ENCODE data around the gene BCL2L1.

The BCL2L1 gene

DNA sequence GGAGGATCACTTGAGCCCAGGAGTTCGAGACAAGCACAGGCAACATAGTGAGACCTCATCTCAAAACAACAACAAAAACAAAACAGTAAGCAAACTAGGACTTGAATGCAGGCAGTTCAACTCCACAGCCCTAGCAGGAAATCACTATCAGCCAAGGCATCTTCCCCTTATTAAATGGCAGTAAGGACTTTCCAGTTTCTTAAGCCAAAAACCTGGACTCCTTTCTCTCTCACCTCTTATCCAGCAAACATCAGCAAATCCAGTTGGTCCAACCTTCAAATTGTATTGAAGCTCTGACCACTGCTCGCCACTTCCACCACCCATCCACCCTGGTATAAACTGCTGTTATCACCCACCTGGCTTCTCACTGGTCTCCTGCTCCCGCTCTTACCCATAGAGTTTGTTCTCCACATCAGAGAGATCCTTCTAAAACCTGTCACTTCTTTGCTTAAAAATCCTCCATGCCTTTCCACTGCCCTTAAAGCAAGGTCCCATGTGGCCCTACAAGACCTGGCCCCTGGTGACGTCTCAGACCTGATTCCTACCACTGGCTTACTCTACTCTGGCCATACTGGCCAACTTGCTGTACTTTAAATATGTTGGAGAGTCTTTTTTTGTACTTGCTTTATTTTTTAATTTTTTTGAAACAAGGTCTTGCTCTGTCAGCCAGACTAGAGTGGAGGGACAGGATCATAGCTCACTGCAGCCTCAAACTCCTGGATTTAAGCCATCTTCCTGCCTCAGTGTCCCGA lies 27.6 kb downstream of the BCL2L1 start:
- Histone ChIP-seq H3K4me3 (ENCODE audit: low read length) (no peak overlapping the region), H3K9ac (ENCODE audit: low read depth, low read length) (peak overlapping the region; percentile 62), H3K27me3 (ENCODE audit: control insufficient read depth, insufficient read depth, low read length) (no peaks in the 10 kb centered on the region), H3K36me3 (ENCODE audit: insufficient read depth, low read length) (peaks cover 55% of the 10 kb centered on the region), H3K4me2 (ENCODE audit: low read length) (no peak overlapping the region), H3K4me1 (ENCODE audit: control insufficient read depth, insufficient read depth, low read length) (peaks cover 79% of the 10 kb centered on the region), H3K9me3 (replicated peaks; ENCODE audit: low read length) (no peaks in the 10 kb centered on the region)

- Histone ChIP-seq H3K9ac (ENCODE audit: low read depth, low read length) (no peak overlapping the region), H3K36me3 (ENCODE audit: insufficient read depth, low read length) (peaks cover 50% of the 10 kb centered on the region), H3K4me3 (ENCODE audit: low read length) (no peak overlapping the region), H3K27me3 (ENCODE audit: control insufficient read depth, insufficient read depth, low read length) (no peaks in the 10 kb centered on the region), H3K4me2 (ENCODE audit: low read length) (no peak overlapping the region), H3K9me3 (replicated peaks; ENCODE audit: low read length) (no peaks in the 10 kb centered on the region), H3K4me1 (ENCODE audit: control insufficient read depth, insufficient read depth, low read length) (peaks cover 72% of the 10 kb centered on the region)
Measured at GRCh38 chr20:31693987-31694661, 28.5 kb downstream of the BCL2L1 start.

DNA sequence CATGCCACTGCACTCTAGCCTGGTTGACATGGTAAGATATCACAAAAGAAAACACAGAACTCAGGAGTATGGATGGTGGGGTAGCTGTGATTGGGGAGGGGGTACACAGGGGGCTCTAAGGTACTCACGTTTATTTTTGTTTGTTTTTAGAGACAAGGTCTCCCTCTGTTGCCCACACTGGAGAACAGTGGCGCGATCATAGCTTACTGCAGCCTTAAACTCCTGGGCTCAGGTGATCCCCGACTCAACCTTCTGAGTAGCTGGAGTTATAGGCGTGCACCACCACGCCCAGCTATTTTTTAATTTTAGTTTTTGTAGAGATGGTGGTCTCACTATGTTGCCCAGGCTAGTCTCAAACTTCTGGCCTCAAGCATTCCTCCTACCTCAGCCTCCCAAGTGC lies 29.3 kb downstream of the BCL2L1 start:
- peaks cover 64% of the 10 kb centered on the region for H3K4me1 ChIP-seq (ENCODE audit: control insufficient read depth, insufficient read depth, low read length)
- H3K4me3 ChIP-seq (ENCODE audit: low read length), result no peak overlapping the region
- H3K36me3 ChIP-seq (ENCODE audit: insufficient read depth, low read length), result peaks cover 44% of the 10 kb centered on the region
- H3K9ac ChIP-seq (ENCODE audit: low read depth, low read length), result no peak overlapping the region
- H3K4me2 ChIP-seq (ENCODE audit: low read length), result no peak overlapping the region
- H3K9me3 ChIP-seq (replicated peaks; ENCODE audit: low read length), result no peaks in the 10 kb centered on the region
- H3K27me3 ChIP-seq (ENCODE audit: control insufficient read depth, insufficient read depth, low read length), result no peaks in the 10 kb centered on the region

DNA sequence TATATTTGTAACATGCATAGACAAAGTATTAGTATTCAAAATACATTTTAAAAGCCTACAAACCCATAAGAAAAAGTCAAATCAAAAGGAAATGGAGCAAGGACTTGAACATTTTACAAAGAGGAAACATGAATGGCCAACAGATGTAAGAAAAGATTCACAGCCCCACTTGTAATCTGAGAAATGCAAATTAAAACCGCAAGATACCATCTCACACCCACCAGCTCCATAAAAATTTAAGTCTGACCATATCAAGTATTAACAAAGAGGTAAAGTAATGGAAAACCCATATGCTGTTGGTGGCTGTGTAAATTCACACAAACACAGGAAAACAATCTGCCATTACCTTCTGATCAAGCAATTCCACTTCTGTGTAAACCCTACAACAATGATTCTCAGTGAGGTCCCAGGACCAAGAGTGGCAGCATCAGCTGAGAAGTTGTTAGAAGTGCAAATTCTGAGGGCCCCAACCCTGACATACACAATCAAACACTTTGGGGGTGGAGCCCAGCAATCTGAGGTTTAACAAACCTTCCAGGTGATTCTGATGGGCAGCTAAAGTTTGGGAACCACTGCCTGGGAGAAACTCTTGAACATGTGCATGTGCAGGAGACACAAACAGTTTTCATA lies 30.9 kb downstream of the BCL2L1 start:
- Histone ChIP-seq H3K4me3 (ENCODE audit: low read length) (no peak overlapping the region), H3K9ac (ENCODE audit: low read depth, low read length) (peak overlapping the region; percentile 41), H3K4me2 (ENCODE audit: low read length) (peak overlapping the region; percentile 10), H3K4me1 (ENCODE audit: control insufficient read depth, insufficient read depth, low read length) (peaks cover 52% of the 10 kb centered on the region), H3K27me3 (ENCODE audit: control insufficient read depth, insufficient read depth, low read length) (no peaks in the 10 kb centered on the region), H3K36me3 (ENCODE audit: insufficient read depth, low read length) (peaks cover 46% of the 10 kb centered on the region), H3K9me3 (replicated peaks; ENCODE audit: low read length) (no peaks in the 10 kb centered on the region)

GRCh38 chr20:31690124-31690666 lies 32.5 kb downstream of the BCL2L1 start:
- Histone ChIP-seq H3K4me2 (ENCODE audit: low read length) (no peak overlapping the region), H3K27me3 (ENCODE audit: control insufficient read depth, insufficient read depth, low read length) (no peaks in the 10 kb centered on the region), H3K9ac (ENCODE audit: low read depth, low read length) (no peak overlapping the region), H3K9me3 (replicated peaks; ENCODE audit: low read length) (no peaks in the 10 kb centered on the region), H3K36me3 (ENCODE audit: insufficient read depth, low read length) (peaks cover 55% of the 10 kb centered on the region), H3K4me3 (ENCODE audit: low read length) (no peak overlapping the region), H3K4me1 (ENCODE audit: control insufficient read depth, insufficient read depth, low read length) (peaks cover 44% of the 10 kb centered on the region)

DNA sequence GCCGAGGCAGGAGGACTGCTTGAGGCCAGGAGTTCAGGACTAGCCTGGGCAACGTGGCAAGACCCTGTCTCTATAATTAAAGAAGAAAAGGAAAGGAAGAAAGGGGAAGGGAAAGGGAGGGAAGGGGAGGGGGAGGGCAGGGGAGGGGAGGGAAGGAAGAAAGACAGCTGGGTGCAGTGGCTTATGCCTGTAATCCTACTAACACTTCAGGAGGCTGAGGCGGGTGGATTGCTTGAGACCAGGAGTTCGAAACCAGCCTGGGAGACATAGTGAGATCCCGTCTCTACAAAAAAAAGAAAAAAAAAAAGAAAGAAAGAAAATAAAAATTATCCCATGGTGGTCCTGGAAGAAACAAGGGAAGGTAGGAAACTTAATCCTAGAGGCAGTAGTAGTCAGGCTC lies 33.5 kb downstream of the BCL2L1 start:
- Histone ChIP-seq H3K27me3 (ENCODE audit: control insufficient read depth, insufficient read depth, low read length) (no peaks in the 10 kb centered on the region), H3K4me1 (ENCODE audit: control insufficient read depth, insufficient read depth, low read length) (peaks cover 39% of the 10 kb centered on the region), H3K9me3 (replicated peaks; ENCODE audit: low read length) (no peaks in the 10 kb centered on the region), H3K9ac (ENCODE audit: low read depth, low read length) (no peak overlapping the region), H3K4me2 (ENCODE audit: low read length) (no peak overlapping the region), H3K4me3 (ENCODE audit: low read length) (no peak overlapping the region), H3K36me3 (ENCODE audit: insufficient read depth, low read length) (peaks cover 59% of the 10 kb centered on the region)

DNA sequence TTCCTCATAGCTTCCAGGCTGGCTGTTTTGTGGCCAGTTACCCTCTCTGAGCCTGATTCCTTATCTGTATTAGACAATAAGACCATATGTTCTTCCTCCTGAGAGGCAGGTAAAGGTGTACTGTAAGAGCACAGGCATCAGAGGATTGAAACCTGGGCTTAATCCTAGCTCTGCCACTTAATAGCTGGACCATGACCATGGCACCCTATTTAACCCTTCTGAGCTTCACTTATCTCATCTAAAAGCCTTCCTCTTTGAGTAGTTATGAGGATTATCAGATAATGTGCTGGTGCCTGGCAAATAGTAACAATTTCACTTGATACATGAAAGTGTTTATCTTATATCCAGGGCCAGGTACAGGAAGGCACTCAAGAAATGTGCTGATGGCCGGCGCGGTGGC lies 34.9 kb downstream of the BCL2L1 start:
- no peaks in the 10 kb centered on the region for H3K9me3 ChIP-seq (replicated peaks; ENCODE audit: low read length)
- no peak overlapping the region for H3K4me2 ChIP-seq (ENCODE audit: low read length)
- H3K27me3 ChIP-seq (ENCODE audit: control insufficient read depth, insufficient read depth, low read length), result no peaks in the 10 kb centered on the region
- H3K4me1 ChIP-seq (ENCODE audit: control insufficient read depth, insufficient read depth, low read length), result peaks cover 30% of the 10 kb centered on the region
- no peak overlapping the region for H3K4me3 ChIP-seq (ENCODE audit: low read length)
- peaks cover 60% of the 10 kb centered on the region for H3K36me3 ChIP-seq (ENCODE audit: insufficient read depth, low read length)
- H3K9ac ChIP-seq (ENCODE audit: low read depth, low read length), result no peak overlapping the region

DNA sequence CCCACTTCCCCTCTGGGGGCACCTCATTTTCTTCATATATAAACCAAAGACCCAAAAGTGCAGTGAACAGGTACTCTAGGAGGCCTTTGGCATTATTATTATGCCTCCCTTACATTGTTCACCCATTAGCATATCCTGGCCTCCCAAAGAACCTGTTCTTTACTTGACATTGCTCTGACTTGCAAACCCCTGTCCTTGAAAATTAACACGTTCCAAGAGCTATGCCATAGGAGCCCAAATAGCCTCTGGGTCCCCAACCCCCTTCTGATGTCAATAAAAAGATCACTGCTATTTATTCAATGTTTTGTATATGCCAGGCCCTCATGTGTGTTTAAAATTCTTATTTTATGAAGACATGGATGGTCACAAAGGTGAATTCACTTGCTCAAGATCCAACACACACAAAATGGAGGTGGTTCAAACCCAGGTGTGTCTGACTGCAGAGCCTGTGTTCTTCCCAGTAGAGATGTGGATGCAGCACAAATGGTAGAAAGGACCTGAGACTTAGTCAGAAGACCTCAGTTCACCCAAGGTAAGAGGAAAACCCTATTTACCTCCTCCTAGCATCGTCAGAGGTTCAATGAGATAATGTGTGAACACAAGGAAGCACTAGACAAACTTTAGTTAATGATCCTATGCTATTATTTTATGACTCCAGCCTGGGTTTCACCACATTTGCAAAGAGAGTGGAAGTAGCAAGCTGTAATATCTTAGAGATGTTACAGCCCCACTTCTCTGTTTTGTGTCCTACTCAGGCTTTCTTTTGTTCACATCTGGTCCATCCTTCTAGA lies 36.6 kb downstream of the BCL2L1 start:
- peak overlapping the region; percentile 29 for H3K9ac ChIP-seq (ENCODE audit: low read depth, low read length)
- no peak overlapping the region for H3K4me3 ChIP-seq (ENCODE audit: low read length)
- H3K36me3 ChIP-seq (ENCODE audit: insufficient read depth, low read length), result peaks cover 65% of the 10 kb centered on the region
- peaks cover 21% of the 10 kb centered on the region for H3K4me1 ChIP-seq (ENCODE audit: control insufficient read depth, insufficient read depth, low read length)
- no peaks in the 10 kb centered on the region for H3K27me3 ChIP-seq (ENCODE audit: control insufficient read depth, insufficient read depth, low read length)
- H3K4me2 ChIP-seq (ENCODE audit: low read length), result no peak overlapping the region
- H3K9me3 ChIP-seq (replicated peaks; ENCODE audit: low read length), result no peaks in the 10 kb centered on the region

- H3K4me3 ChIP-seq (ENCODE audit: low read length), result no peak overlapping the region
- no peak overlapping the region for H3K9ac ChIP-seq (ENCODE audit: low read depth, low read length)
Measured at GRCh38 chr20:31684153-31685015, 38.3 kb downstream of the BCL2L1 start.

DNA sequence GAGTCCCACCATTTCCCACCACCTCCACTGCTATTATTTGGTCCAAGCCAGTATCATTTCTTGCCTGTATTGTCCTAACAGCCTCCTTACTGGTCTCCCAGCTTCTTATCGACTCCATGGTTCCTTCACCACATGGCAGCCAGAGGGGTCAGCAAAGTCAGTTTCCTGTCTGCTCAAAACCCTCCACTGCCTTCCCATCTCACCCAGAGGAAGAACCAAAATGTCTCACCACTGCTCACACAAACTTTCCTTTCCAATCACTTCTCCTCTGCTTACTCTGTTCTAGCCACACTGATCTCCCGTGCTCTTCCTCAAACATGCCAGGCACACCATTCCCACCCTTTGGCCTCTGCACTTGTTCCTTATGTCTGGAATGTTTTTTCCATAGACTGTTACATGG lies 39.7 kb downstream of the BCL2L1 start:
- no peak overlapping the region for H3K4me3 ChIP-seq (ENCODE audit: low read length)
- no peaks in the 10 kb centered on the region for H3K9me3 ChIP-seq (replicated peaks; ENCODE audit: low read length)
- no peak overlapping the region for H3K9ac ChIP-seq (ENCODE audit: low read depth, low read length)
- peaks cover 32% of the 10 kb centered on the region for H3K4me1 ChIP-seq (ENCODE audit: control insufficient read depth, insufficient read depth, low read length)
- H3K36me3 ChIP-seq (ENCODE audit: insufficient read depth, low read length), result peaks cover 82% of the 10 kb centered on the region
- no peak overlapping the region for H3K4me2 ChIP-seq (ENCODE audit: low read length)
- no peaks in the 10 kb centered on the region for H3K27me3 ChIP-seq (ENCODE audit: control insufficient read depth, insufficient read depth, low read length)

More at GRCh38 chr20:31684153-31685015, 38.3 kb downstream of the BCL2L1 start:
- H3K9me3 ChIP-seq (replicated peaks; ENCODE audit: low read length), result no peaks in the 10 kb centered on the region
- no peak overlapping the region for H3K4me2 ChIP-seq (ENCODE audit: low read length)
- H3K27me3 ChIP-seq (ENCODE audit: control insufficient read depth, insufficient read depth, low read length), result no peaks in the 10 kb centered on the region
- H3K4me1 ChIP-seq (ENCODE audit: control insufficient read depth, insufficient read depth, low read length), result peaks cover 17% of the 10 kb centered on the region
- peaks cover 70% of the 10 kb centered on the region for H3K36me3 ChIP-seq (ENCODE audit: insufficient read depth, low read length)
